ENCODE results near the gene NR2C1. TPM values are rescaled to one million over a fixed set of nuclear protein-coding genes. Genes with fewer than 3 reads are reported as not detected.
A peak's percentile ranks its signal among the peaks of the same experiment; 100 is the strongest.
"Not testable (repeated sequence)": the region's sequence is repeated elsewhere in the genome, so short reads cannot be mapped to it uniquely, and the experiment has no call there.

The NR2C1 gene
- total RNA-seq, 2 experiments from 2014 or later, result 38.4 to 46.5 TPM

- POLR2A ChIA-PET, result no interaction called here
- ATAC-seq (ENCODE audit: low read depth) (no peak), DNase-seq (no peak)
- H3K4me1 Mint-ChIP-seq, result peaks cover 4% of the 10 kb centered on the region
- H3K36me3 Mint-ChIP-seq, result no peaks in the 10 kb centered on the region
- no peaks in the 10 kb centered on the region for H3K9me3 Mint-ChIP-seq
- no peak overlapping the region for H3K27ac Mint-ChIP-seq
- no peaks in the 10 kb centered on the region for H3K27me3 Mint-ChIP-seq
- H3K4me3 Mint-ChIP-seq, result no peak overlapping the region
Observed at GRCh38 chr12:95100264-95101190, 27.1 kb upstream of the NR2C1 start.

DNA sequence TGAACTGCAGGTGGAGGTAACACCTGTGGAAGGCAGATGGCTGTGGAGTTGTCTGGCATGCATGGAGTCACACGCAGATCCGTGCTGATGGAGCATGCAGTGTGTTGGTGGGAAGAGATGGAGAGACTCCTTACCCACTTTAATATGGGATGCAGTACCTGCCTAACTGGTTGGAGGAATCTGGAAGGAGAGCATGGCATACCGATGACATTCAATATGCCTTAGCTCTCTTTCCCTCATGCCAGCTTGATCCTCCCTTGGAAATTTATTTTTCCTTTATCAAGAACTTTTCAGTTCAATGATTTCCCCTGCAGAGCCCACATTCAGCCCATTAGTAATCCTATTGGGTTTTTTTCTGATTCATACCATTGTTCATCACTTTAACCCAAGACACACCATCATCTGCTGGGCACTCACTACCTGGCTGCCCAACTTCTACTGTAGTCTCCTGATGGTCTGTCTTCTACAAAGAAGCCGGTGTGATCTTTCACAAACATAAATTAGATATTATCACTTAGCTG is 25.9 kb upstream of the NR2C1 start:
- H3K36me3 Mint-ChIP-seq, result no peaks in the 10 kb centered on the region
- no peaks in the 10 kb centered on the region for H3K9me3 Mint-ChIP-seq
- H3K4me3 Mint-ChIP-seq, result no peak overlapping the region
- DNase-seq (no peak), ATAC-seq (ENCODE audit: low read depth) (no peak)
- H3K27ac Mint-ChIP-seq, result no peak overlapping the region
- H3K27me3 Mint-ChIP-seq, result peaks cover 3% of the 10 kb centered on the region
- POLR2A ChIA-PET, result no interaction called here
- peaks cover 4% of the 10 kb centered on the region for H3K4me1 Mint-ChIP-seq

DNA sequence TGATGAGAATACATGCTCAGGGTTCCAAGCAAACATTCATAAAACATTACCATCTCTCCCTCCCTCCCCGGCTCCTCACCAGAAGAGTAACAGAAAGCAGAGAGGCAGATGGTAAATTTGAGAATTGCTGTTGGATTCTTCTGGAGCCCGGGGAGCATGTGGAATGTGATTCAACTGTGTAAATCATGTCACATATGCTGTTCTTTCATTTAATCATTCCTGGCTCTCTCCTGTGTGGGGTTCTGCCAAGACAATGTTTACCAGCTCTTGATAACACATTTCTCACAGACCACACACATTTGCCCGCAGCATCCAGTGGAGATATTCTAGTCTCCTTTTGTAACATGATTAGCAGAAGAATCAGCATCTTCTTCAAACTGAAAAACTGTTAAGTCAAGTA is 23.4 kb upstream of the NR2C1 start:
- DNase-seq (no peak), ATAC-seq (ENCODE audit: low read depth) (no peak)
- Mint-ChIP-seq H3K27me3 (peaks cover 3% of the 10 kb centered on the region), H3K36me3 (no peaks in the 10 kb centered on the region), H3K4me1 (no peaks in the 10 kb centered on the region), H3K9me3 (no peaks in the 10 kb centered on the region), H3K4me3 (no peak overlapping the region), H3K27ac (no peak overlapping the region)
- POLR2A ChIA-PET, result no interaction called here

DNA sequence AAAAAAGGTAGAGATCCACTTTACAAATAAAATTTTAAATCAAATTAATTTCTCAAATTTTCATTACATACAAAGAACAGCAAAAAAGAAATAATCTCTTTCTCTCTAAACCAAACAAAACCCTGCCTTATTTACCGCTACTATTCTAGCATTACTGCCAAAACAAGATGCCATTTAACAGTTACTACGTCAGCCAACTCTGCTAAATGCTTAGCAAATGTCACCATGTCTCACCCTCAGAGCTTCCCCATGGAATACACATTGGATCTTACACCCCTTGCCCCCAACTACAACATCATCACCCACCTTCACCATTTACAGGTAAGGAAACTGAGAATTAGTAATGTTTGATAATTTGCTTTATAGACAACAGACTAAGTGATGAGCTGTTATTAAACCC is 23.0 kb upstream of the NR2C1 start:
- H3K9me3 Mint-ChIP-seq, result no peaks in the 10 kb centered on the region
- POLR2A ChIA-PET, result no interaction called here
- H3K4me1 Mint-ChIP-seq, result no peaks in the 10 kb centered on the region
- H3K27me3 Mint-ChIP-seq, result peaks cover 3% of the 10 kb centered on the region
- no peak overlapping the region for H3K4me3 Mint-ChIP-seq
- no peak for ATAC-seq (ENCODE audit: low read depth)
- H3K27ac Mint-ChIP-seq, result no peak overlapping the region
- H3K36me3 Mint-ChIP-seq, result no peaks in the 10 kb centered on the region
- DNase-seq, result no peak

DNA sequence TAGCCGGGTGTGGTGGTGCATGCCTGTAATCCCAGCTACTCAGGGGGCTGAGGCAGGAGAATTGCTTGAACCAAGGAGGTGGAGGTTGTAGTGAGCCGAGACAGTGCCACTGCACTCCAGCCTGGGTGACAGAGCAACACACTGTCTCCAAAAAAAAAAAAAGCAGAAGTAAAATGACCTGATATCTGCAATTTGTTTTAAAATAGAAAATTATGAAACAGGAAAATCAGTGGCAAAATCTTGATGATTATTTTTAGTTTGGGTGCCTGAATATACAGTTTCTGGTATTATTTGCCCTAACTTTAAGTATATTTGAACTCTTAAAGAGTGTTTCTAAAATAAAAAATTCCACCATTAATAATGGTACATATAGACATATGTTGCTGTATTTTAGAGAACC is 22.4 kb upstream of the NR2C1 start:
- H3K27ac Mint-ChIP-seq; H3K4me1 Mint-ChIP-seq; POLR2A ChIA-PET; H3K9me3 Mint-ChIP-seq; DNase-seq; H3K27me3 Mint-ChIP-seq; H3K36me3 Mint-ChIP-seq; H3K4me3 Mint-ChIP-seq; ATAC-seq (ENCODE audit: low read depth): not testable (repeated sequence)

DNA sequence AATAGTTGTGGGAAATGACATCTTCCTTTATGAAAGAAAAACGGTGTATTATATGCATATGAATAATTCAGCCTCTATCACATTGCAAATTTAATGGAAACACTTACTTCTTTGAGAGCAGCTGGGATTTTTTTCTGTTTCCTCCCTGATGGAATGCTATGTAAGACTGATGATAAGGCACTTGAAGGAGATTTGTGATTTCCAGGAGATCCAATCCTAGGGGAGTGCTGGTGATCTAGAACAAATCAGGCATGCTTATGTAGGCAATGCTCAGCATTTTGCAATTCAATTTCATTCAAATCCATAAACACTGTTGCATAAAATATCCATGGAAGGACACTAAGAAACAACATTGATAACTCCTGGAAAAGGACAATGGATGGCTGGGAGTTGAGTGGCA is 16.0 kb upstream of the NR2C1 start:
- ATAC-seq (ENCODE audit: low read depth) (no peak), DNase-seq (no peak)
- Mint-ChIP-seq H3K9me3 (no peaks in the 10 kb centered on the region), H3K27me3 (peaks cover under 1% of the 10 kb centered on the region), H3K36me3 (no peaks in the 10 kb centered on the region), H3K4me1 (no peaks in the 10 kb centered on the region), H3K4me3 (no peak overlapping the region), H3K27ac (no peak overlapping the region)
- POLR2A ChIA-PET, result no interaction called here

- ATAC-seq (ENCODE audit: low read depth) (no peak), DNase-seq (no peak)
- no peaks in the 10 kb centered on the region for H3K4me1 Mint-ChIP-seq
- H3K4me3 Mint-ChIP-seq, result no peak overlapping the region
- H3K27me3 Mint-ChIP-seq, result peaks cover 5% of the 10 kb centered on the region
- H3K9me3 Mint-ChIP-seq, result no peaks in the 10 kb centered on the region
- POLR2A ChIA-PET, result no interaction called here
- no peaks in the 10 kb centered on the region for H3K36me3 Mint-ChIP-seq
- H3K27ac Mint-ChIP-seq, result no peak overlapping the region
Observed at GRCh38 chr12:95088379-95088778, 15.0 kb upstream of the NR2C1 start.

GRCh38 chr12:95085612-95086011 is 12.2 kb upstream of the NR2C1 start:
- no peak for ATAC-seq (ENCODE audit: low read depth)
- Mint-ChIP-seq H3K4me1 (no peaks in the 10 kb centered on the region), H3K9me3 (no peaks in the 10 kb centered on the region), H3K27ac (no peak overlapping the region), H3K27me3 (peaks cover 8% of the 10 kb centered on the region), H3K4me3 (no peak overlapping the region), H3K36me3 (no peaks in the 10 kb centered on the region)
- DNase-seq, result no peak
- POLR2A ChIA-PET, result interaction anchor here (0.6 kb wide), 1 partner anchor 26 kb away, joined by 6 read pairs; no protein-coding TSS in a partner anchor

DNA sequence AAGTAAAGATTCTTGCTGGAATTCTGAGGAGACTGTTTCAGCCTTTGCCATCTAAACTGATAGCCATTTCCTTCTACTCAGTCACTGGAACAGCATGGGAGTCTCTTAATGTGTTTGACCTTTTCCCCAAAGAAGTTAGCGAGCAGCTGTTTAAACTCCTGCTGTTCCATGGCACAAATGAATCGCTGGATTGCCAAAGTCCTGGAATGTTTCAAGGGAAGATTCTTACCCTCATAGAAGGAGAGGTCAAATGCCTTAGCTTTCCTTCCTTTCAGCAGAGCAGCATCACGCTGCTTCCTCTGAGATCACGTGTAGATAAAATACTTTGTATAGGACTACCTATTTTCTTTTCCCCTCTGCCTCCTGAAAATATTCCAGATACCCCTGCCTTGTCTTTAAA is 10.5 kb upstream of the NR2C1 start:
- no peak for ATAC-seq (ENCODE audit: low read depth)
- Mint-ChIP-seq H3K4me3 (no peak overlapping the region), H3K27ac (no peak overlapping the region), H3K27me3 (peaks cover 12% of the 10 kb centered on the region), H3K4me1 (no peaks in the 10 kb centered on the region), H3K9me3 (no peaks in the 10 kb centered on the region), H3K36me3 (no peaks in the 10 kb centered on the region)
- POLR2A ChIA-PET, result no interaction called here
- no peak for DNase-seq

DNA sequence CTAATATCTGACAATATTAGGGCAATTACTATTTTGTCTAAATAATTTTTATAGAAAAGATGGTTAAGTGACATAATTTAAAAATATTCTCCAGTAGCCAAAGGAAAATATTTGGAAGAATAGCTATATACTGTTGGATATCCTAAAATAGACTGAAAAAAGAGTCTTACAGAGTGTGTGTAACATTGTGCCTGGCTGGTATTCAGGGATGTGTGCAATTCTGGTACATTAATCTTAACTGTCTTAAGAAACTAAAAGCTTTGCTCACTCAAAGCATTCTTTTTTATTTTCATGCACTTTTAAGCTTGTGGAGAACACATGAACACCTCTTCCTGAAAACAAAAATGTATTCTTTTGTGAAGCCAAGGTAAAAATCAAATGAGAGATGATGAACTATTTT is 10.1 kb upstream of the NR2C1 start:
- POLR2A ChIA-PET, result no interaction called here
- DNase-seq, result no peak
- Mint-ChIP-seq H3K36me3 (no peaks in the 10 kb centered on the region), H3K4me3 (no peak overlapping the region), H3K27me3 (peaks cover 12% of the 10 kb centered on the region), H3K4me1 (no peaks in the 10 kb centered on the region), H3K9me3 (no peaks in the 10 kb centered on the region), H3K27ac (no peak overlapping the region)
- no peak for ATAC-seq (ENCODE audit: low read depth)

GRCh38 chr12:95077341-95077740 is 3.9 kb upstream of the NR2C1 start:
- Mint-ChIP-seq H3K36me3 (peaks cover 2% of the 10 kb centered on the region), H3K27me3 (peaks cover 4% of the 10 kb centered on the region), H3K4me1 (peaks cover 2% of the 10 kb centered on the region), H3K27ac (no peak overlapping the region), H3K4me3 (no peak overlapping the region), H3K9me3 (no peaks in the 10 kb centered on the region)
- DNase-seq, result no peak
- POLR2A ChIA-PET, result no interaction called here
- ATAC-seq (ENCODE audit: low read depth), result no peak

DNA sequence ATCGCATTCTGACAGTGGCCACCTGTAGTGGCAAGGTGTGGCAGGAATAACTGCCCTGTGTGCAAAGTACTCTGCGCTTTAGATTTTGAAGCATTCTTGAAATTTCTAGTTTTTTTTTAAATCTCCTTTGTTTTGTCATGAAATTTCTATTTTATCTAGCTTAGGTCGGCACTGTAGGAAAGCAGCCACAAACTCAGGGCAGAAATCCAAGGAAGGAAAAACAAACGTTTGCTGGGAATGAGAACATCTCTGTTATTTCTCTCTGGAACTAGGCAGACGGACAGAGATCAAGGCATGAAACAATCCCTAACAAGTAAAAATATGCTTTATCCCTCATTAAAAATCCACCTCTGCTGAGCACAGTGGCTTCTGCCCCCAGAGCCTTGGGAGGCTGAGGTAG is 1.3 kb upstream of the NR2C1 start:
- H3K4me3 Mint-ChIP-seq, result no peak overlapping the region
- POLR2A ChIA-PET, result no interaction called here
- peaks cover 6% of the 10 kb centered on the region for H3K4me1 Mint-ChIP-seq
- H3K27me3 Mint-ChIP-seq, result peaks cover 2% of the 10 kb centered on the region
- ATAC-seq (ENCODE audit: low read depth) (no peak), DNase-seq (no peak)
- no peaks in the 10 kb centered on the region for H3K9me3 Mint-ChIP-seq
- H3K27ac Mint-ChIP-seq, result no peak overlapping the region
- H3K36me3 Mint-ChIP-seq, result peaks cover 6% of the 10 kb centered on the region

GRCh38 chr12:95073698-95074520 is 491 bp upstream of the NR2C1 start:
- DNase-seq (no peak), ATAC-seq (ENCODE audit: low read depth) (no peak)
- H3K27me3 Mint-ChIP-seq, result no peaks in the 10 kb centered on the region
- H3K9me3 Mint-ChIP-seq, result no peaks in the 10 kb centered on the region
- peaks cover 6% of the 10 kb centered on the region for H3K4me1 Mint-ChIP-seq
- peak overlapping the region; percentile 96 for H3K4me3 Mint-ChIP-seq
- peaks cover 6% of the 10 kb centered on the region for H3K36me3 Mint-ChIP-seq
- peak overlapping the region; percentile 85 for H3K27ac Mint-ChIP-seq
- POLR2A ChIA-PET, result interaction anchor here (1.1 to 2.5 kb wide), 4 partner anchors 17 to 615 kb away, joined by 3 to 12 read pairs (median 7); partner anchors contain the start of genes CEP83, METAP2 and NDUFA12
